H9 (cell line): Measurements from ENCODE around the gene RAI14. TPM values are rescaled to one million over a fixed set of nuclear protein-coding genes. Genes with fewer than 3 reads are reported as not detected.

Source experiments
- DNase-seq: peaks from one replicate; pipeline ENCODE4 v3.0.0-alpha.2; 2017
- H2AFZ ChIP-seq: one replicate; pipeline ENCODE4 v1.6.1; 2013; ENCODE audit warnings: mild to moderate bottlenecking, low read length, control low read depth, moderate library complexity
- H2AK5ac ChIP-seq: 2 replicates; pipeline ENCODE4 v1.6.1; 2013; ENCODE audit warnings: low read length, control low read depth, mixed read lengths; ENCODE audit not compliant: insufficient read length
- H2BK120ac ChIP-seq: one replicate; pipeline ENCODE4 v1.6.1; 2013; ENCODE audit warnings: low read depth, mild to moderate bottlenecking, low read length, control low read depth, inconsistent platforms; ENCODE audit not compliant: poor library complexity, severe bottlenecking
- H2BK12ac ChIP-seq: 2 replicates; pipeline ENCODE4 v1.6.1; 2013; ENCODE audit warnings: low read length, control low read depth, mixed read lengths, low read depth; ENCODE audit not compliant: insufficient read length
- H2BK15ac ChIP-seq: 2 replicates; pipeline ENCODE4 v1.6.1; 2013; ENCODE audit warnings: low read depth, low read length, control low read depth
- H2BK20ac ChIP-seq: one replicate; pipeline ENCODE4 v1.6.1; 2013; ENCODE audit warnings: low read depth, mild to moderate bottlenecking, low read length, control low read depth, inconsistent platforms; ENCODE audit not compliant: poor library complexity, severe bottlenecking
- H2BK5ac ChIP-seq: 2 replicates; pipeline ENCODE4 v1.6.1; 2013; ENCODE audit warnings: low read length, control low read depth, mixed read lengths; ENCODE audit not compliant: insufficient read length
- H3K14ac ChIP-seq: 2 replicates; pipeline ENCODE4 v1.6.1; 2013; ENCODE audit warnings: low read length, control low read depth; ENCODE audit not compliant: insufficient read depth
- H3K18ac ChIP-seq: 2 replicates; pipeline ENCODE4 v1.6.1; 2013; ENCODE audit warnings: low read depth, mild to moderate bottlenecking, mixed read lengths, low read length, control low read depth; ENCODE audit not compliant: insufficient read length
- H3K23ac ChIP-seq: 2 replicates; pipeline ENCODE4 v1.6.1; 2013; ENCODE audit warnings: low read length, control low read depth, mixed read lengths, low read depth; ENCODE audit not compliant: insufficient read length
- H3K23me2 ChIP-seq: 2 replicates; pipeline ENCODE4 v1.6.1; 2013; ENCODE audit warnings: low read depth, mild to moderate bottlenecking, mixed read lengths, low read length, control low read depth; ENCODE audit not compliant: insufficient read length, poor library complexity, severe bottlenecking
- H3K27ac ChIP-seq: 2 replicates; pipeline ENCODE4 v1.5.1; 2013; ENCODE audit warnings: low read length, control low read depth, mixed read lengths, low read depth; ENCODE audit not compliant: insufficient read length
- H3K27me3 ChIP-seq: 2 replicates; pipeline ENCODE4 v1.6.1; 2013; ENCODE audit warnings: low read length, control low read depth, inconsistent platforms; ENCODE audit not compliant: insufficient read depth
- H3K4ac ChIP-seq: 2 replicates; pipeline ENCODE4 v1.6.1; 2013; ENCODE audit warnings: low read depth, mild to moderate bottlenecking, control low read depth, inconsistent platforms, low read length, moderate library complexity
- H3K4me1 ChIP-seq: 2 replicates; pipeline ENCODE4 v1.6.1; 2013; ENCODE audit warnings: low read length, control low read depth, inconsistent platforms; ENCODE audit not compliant: insufficient read depth
- H3K4me2 ChIP-seq: 2 replicates; pipeline ENCODE4 v1.6.1; 2013; ENCODE audit warnings: low read length, control low read depth, mixed read lengths; ENCODE audit not compliant: insufficient read length, insufficient read depth
- H3K56ac ChIP-seq: 2 replicates; pipeline ENCODE4 v1.6.1; 2013; ENCODE audit warnings: low read depth, mild to moderate bottlenecking, mixed read lengths, low read length, control low read depth; ENCODE audit not compliant: insufficient read length
- H3K79me1 ChIP-seq: 2 replicates; pipeline ENCODE4 v1.6.1; 2013; ENCODE audit warnings: low read depth, mild to moderate bottlenecking, moderate library complexity, low read length, control low read depth, inconsistent platforms; ENCODE audit not compliant: insufficient read depth, poor library complexity, severe bottlenecking
- H3K79me2 ChIP-seq: 2 replicates; pipeline ENCODE4 v1.6.1; 2013; ENCODE audit warnings: low read length, control low read depth, inconsistent platforms; ENCODE audit not compliant: insufficient read depth
- H3K9ac ChIP-seq: 2 replicates; pipeline ENCODE4 v1.6.1; 2013; ENCODE audit warnings: low read length, control low read depth, mixed read lengths; ENCODE audit not compliant: insufficient read length; ENCODE audit errors: extremely low read depth
- H3K9me3 ChIP-seq: one replicate; pipeline ENCODE4 v1.6.1; 2013; ENCODE audit warnings: low read depth, low read length, inconsistent platforms; ENCODE audit not compliant: control insufficient read depth
- H3T11ph ChIP-seq: one replicate; pipeline ENCODE4 v1.6.1; 2013; ENCODE audit warnings: mild to moderate bottlenecking, low read length, control low read depth, inconsistent platforms
- H4K20me1 ChIP-seq: one replicate; pipeline ENCODE4 v1.6.1; 2013; ENCODE audit not compliant: control insufficient read depth, insufficient read length, insufficient read depth
- H4K5ac ChIP-seq: 2 replicates; pipeline ENCODE4 v1.6.1; 2013; ENCODE audit warnings: low read depth, mild to moderate bottlenecking, mixed read lengths, low read length, control low read depth; ENCODE audit not compliant: insufficient read length
- H4K8ac ChIP-seq: replicated peaks from 2 replicates; pipeline ENCODE4 v1.6.1; 2013; ENCODE audit warnings: low read length, control low read depth, mixed read lengths, low read depth; ENCODE audit not compliant: insufficient read length
- H4K91ac ChIP-seq: 2 replicates; pipeline ENCODE4 v1.6.1; 2013; ENCODE audit warnings: low read depth, mild to moderate bottlenecking, moderate library complexity, mixed read lengths, low read length, control low read depth; ENCODE audit not compliant: insufficient read length
- H3K27ac Mint-ChIP-seq, 3 experiments: 2 replicates in 2 of 3; 3 replicates in 1 of 3; pipeline ENCODE4 v1.8.0; 2020 to 2021; ENCODE audit warnings: mixed read lengths in 3 of 3, mild to moderate bottlenecking in 1 of 3, moderate library complexity in 1 of 3
- H3K27me3 Mint-ChIP-seq: 2 replicates; pipeline ENCODE4 v1.8.0; 2021; ENCODE audit warnings: low read depth, mild to moderate bottlenecking, moderate library complexity, mixed read lengths
- H3K36me3 Mint-ChIP-seq, 3 experiments: 2 replicates in 2 of 3; 3 replicates in 1 of 3; pipeline ENCODE4 v1.8.0; 2020 to 2021; ENCODE audit warnings: low read depth in 3 of 3, mixed read lengths in 3 of 3; ENCODE audit not compliant: insufficient read depth in 1 of 3
- H3K4me1 Mint-ChIP-seq, 2 experiments: 2 replicates each; pipeline ENCODE4 v1.8.0; 2020; ENCODE audit warnings: mixed read lengths in 2 of 2
- H3K4me3 Mint-ChIP-seq, 2 experiments: 2 replicates in 1 of 2; 3 replicates in 1 of 2; pipeline ENCODE4 v1.8.0; 2020 to 2021; ENCODE audit warnings: mild to moderate bottlenecking in 2 of 2, mixed read lengths in 2 of 2, moderate library complexity in 1 of 2
- H3K9me3 Mint-ChIP-seq, 2 experiments: 2 replicates in 1 of 2; 3 replicates in 1 of 2; pipeline ENCODE4 v1.8.0; 2020; ENCODE audit warnings: mild to moderate bottlenecking in 2 of 2, mixed read lengths in 2 of 2, moderate library complexity in 1 of 2
- CTCF ChIP-seq: fragments of 200-600 bp; sonication (generic); conservative IDR thresholded peaks from 3 replicates; pipeline ENCODE4 v1.8.0; 2021; ENCODE audit warnings: antibody characterized with exemption, mild to moderate bottlenecking
- WGBS: extraction: QIAGEN DNeasy Blood & Tissue Kit; methylation state at CpG from one replicate; pipeline ENCODE4 v1.1.7; 2013; ENCODE audit warnings: missing lambda C conversion rate, low lambda C conversion rate, mixed read lengths; ENCODE audit not compliant: insufficient read length; ENCODE audit errors: extremely low coverage; 5-methylcytosine and 5-hydroxymethylcytosine counted together
- total RNA-seq: library from RNA; stranded (reverse); gene quantifications from 2 replicates; pipeline ENCODE4 v1.2.1, GENCODE V29; 2021

Gene RAI14
- total RNA-seq, 1 experiment from 2014 or later, result 127 TPM

- WGBS, result no CpG with 5 or more reads among the region's 2 CpGs
- TF ChIP-seq CTCF, result no peak
- no peak overlapping the region for H3K27ac ChIP-seq
- H3K4me1 Mint-ChIP-seq, result peaks cover 38 to 39% of the 10 kb centered on the region in 2 experiments
- no peak overlapping the region for H3K4me3 Mint-ChIP-seq
- no peak overlapping the region for H2BK12ac ChIP-seq
- no peak overlapping the region for H3K4me2 ChIP-seq
- peaks cover 2% of the 10 kb centered on the region; the same call in 1 of the 2 replicates for H3K4me1 ChIP-seq
- no peak overlapping the region for H3K4ac ChIP-seq
- peaks cover 16% of the 10 kb centered on the region; the same call in 1 of the 2 replicates for H3K79me2 ChIP-seq
- H3K9ac ChIP-seq, result no peak overlapping the region
- H3K9me3 Mint-ChIP-seq, result no peaks in the 10 kb centered on the region; a peak in 1 of 5 replicates
- no peak overlapping the region for H4K5ac ChIP-seq
- no peaks in the 10 kb centered on the region for H3K27me3 Mint-ChIP-seq
- H3T11ph ChIP-seq, result no peak overlapping the region
- no peak overlapping the region for H4K91ac ChIP-seq
- H3K56ac ChIP-seq, result no peak overlapping the region
- no peak overlapping the region for H3K23ac ChIP-seq
- no peak overlapping the region for H2BK20ac ChIP-seq
- no peak overlapping the region for H2AFZ ChIP-seq
- no peak overlapping the region for H2AK5ac ChIP-seq
- no peaks in the 10 kb centered on the region for H3K23me2 ChIP-seq
- H3K27ac Mint-ChIP-seq, result no peak overlapping the region
- H3K14ac ChIP-seq, result no peak overlapping the region
- peaks cover 7 to 22% (median 19%) of the 10 kb centered on the region in 3 experiments for H3K36me3 Mint-ChIP-seq
- no peak overlapping the region for H2BK5ac ChIP-seq
- no peaks in the 10 kb centered on the region for H4K20me1 ChIP-seq
- no peaks in the 10 kb centered on the region for H3K79me1 ChIP-seq
- no peak overlapping the region for H4K8ac ChIP-seq
- no peak for DNase-seq
- H3K27me3 ChIP-seq, result no peaks in the 10 kb centered on the region
- H3K18ac ChIP-seq, result no peak overlapping the region
- no peaks in the 10 kb centered on the region for H3K9me3 ChIP-seq
- no peak overlapping the region for H2BK15ac ChIP-seq
- no peak overlapping the region for H2BK120ac ChIP-seq
These were observed 52.6 kb downstream of the RAI14 start for GRCh38 chr5:34708777-34709176.
